Measurements from ENCODE around the gene FOXQ1. TPM values are rescaled to one million over a fixed set of nuclear protein-coding genes. Genes with fewer than 3 reads are reported as not detected.
A peak's percentile ranks its signal among the peaks of the same experiment; 100 is the strongest.

Gene FOXQ1
- total RNA-seq, 1 donor from 2014 or later = 12.3 TPM

- H3K4me1 ChIP-seq = peaks cover 41% of the 10 kb centered on the region
- no peaks in the 10 kb centered on the region for H3K36me3 ChIP-seq
- no peak overlapping the region for H3K4me3 ChIP-seq
- intact Hi-C loops (cut with DNase I) = no loop called here
- TF ChIP-seq CTCF (IDR thresholded peaks at IDR 0.05) = no peak
- no peaks in the 10 kb centered on the region for H3K27me3 ChIP-seq
- no peak for ATAC-seq
- H3K9me3 ChIP-seq = no peaks in the 10 kb centered on the region
- peak overlapping the region; percentile 47 for H3K27ac ChIP-seq
- DNase-seq = no peak
Observed at GRCh38 chr6:1324936-1325335, 13.0 kb downstream of the FOXQ1 start.

GRCh38 chr6:1325461-1326309 is 13.8 kb downstream of the FOXQ1 start:
- Histone ChIP-seq H3K36me3 (no peaks in the 10 kb centered on the region), H3K4me3 (no peak overlapping the region), H3K27me3 (no peaks in the 10 kb centered on the region), H3K4me1 (peaks cover 41% of the 10 kb centered on the region), H3K9me3 (no peaks in the 10 kb centered on the region), H3K27ac (peak overlapping the region; percentile 37)
- DNase-seq (no peak), ATAC-seq (peak; percentile 62)
- intact Hi-C loops (cut with DNase I) = no loop called here
- TF ChIP-seq CTCF (IDR thresholded peaks at IDR 0.05) = no peak

GRCh38 chr6:1326535-1327121 is 14.7 kb downstream of the FOXQ1 start:
- H3K27ac ChIP-seq = peak overlapping the region; percentile 37

GRCh38 chr6:1327630-1328029 is 15.7 kb downstream of the FOXQ1 start:
- DNase-seq = no peak
- no peak overlapping the region for H3K4me3 ChIP-seq
- H3K9me3 ChIP-seq = no peaks in the 10 kb centered on the region
- no peaks in the 10 kb centered on the region for H3K36me3 ChIP-seq
- TF ChIP-seq CTCF (IDR thresholded peaks at IDR 0.05) = no peak
- ATAC-seq = no peak
- peaks cover 25% of the 10 kb centered on the region for H3K4me1 ChIP-seq
- no peak overlapping the region for H3K27ac ChIP-seq
- no peaks in the 10 kb centered on the region for H3K27me3 ChIP-seq
- intact Hi-C loops (cut with DNase I) = no loop called here

More at GRCh38 chr6:1326535-1327121, 14.7 kb downstream of the FOXQ1 start:
- ATAC-seq (no peak), DNase-seq (no peak)
- Histone ChIP-seq H3K27me3 (no peaks in the 10 kb centered on the region), H3K36me3 (no peaks in the 10 kb centered on the region), H3K9me3 (no peaks in the 10 kb centered on the region), H3K4me1 (peaks cover 35% of the 10 kb centered on the region), H3K4me3 (no peak overlapping the region)
- TF ChIP-seq CTCF (IDR thresholded peaks at IDR 0.05) = no peak
- intact Hi-C loops (cut with DNase I) = no loop called here

- DNase-seq = no peak
- H3K27me3 ChIP-seq = no peaks in the 10 kb centered on the region
- no peaks in the 10 kb centered on the region for H3K36me3 ChIP-seq
- intact Hi-C loops (cut with DNase I) = no loop called here
- no peak for ATAC-seq
- H3K4me3 ChIP-seq = no peak overlapping the region
- peaks cover 20% of the 10 kb centered on the region for H3K4me1 ChIP-seq
- H3K9me3 ChIP-seq = no peaks in the 10 kb centered on the region
- no peak overlapping the region for H3K27ac ChIP-seq
- no peak for TF ChIP-seq CTCF (IDR thresholded peaks at IDR 0.05)
Observed at GRCh38 chr6:1328129-1328800, 16.4 kb downstream of the FOXQ1 start.

Measured in upper lobe of right lung (tissue), 1 donor.